ENCODE results near the gene SORCS2.

The SORCS2 gene

DNA sequence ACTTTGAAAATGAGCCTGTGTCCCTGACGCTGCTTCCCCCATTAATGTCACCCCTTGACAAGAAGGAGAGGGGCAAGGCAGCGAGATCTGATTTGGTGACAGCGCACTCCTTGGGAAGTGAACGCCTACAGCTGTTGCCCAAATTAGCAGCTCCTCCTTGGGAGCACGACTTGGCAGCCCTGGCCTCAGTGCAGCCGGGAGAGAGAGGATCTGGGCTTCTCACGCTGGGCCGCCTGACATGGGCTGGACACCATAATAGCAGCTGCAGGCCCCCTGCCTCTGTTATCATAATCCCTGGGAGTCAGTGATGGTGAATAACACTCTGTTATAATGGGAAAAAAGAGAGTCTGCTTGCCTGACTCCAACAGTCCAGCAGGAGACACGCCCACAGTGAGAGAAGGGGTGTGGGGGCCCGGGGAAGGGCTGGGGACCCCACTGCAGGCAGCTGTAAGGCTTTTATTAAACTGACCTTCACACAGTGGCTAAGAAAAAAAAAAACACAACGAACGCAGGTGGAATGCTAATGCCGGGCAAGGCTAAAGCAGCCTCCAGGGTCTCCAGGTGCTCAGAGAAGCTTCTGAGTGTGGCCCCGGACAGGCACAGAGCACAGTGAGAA, 169.1 kb downstream of the SORCS2 start:
- DNase-seq = no peak

DNA sequence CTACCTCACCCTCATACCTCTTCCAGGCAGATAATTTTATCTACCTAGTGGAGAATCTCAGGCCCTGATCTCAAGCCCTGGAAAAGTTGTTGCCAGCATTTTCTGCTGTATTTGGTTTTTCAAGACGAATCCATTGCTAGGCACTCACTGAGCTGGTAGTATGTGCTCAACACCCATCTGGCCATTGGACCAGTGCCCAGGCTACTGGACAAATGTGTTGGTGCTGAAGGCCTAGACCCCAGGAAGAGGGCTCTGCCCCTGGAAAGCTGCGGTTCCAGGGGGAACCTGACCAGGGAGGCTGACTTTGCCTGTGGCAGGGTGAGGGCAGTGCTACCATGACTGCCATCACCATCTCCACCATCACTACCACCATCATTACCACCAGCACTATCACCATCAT, 170.0 kb downstream of the SORCS2 start:
- no peak for DNase-seq

DNA sequence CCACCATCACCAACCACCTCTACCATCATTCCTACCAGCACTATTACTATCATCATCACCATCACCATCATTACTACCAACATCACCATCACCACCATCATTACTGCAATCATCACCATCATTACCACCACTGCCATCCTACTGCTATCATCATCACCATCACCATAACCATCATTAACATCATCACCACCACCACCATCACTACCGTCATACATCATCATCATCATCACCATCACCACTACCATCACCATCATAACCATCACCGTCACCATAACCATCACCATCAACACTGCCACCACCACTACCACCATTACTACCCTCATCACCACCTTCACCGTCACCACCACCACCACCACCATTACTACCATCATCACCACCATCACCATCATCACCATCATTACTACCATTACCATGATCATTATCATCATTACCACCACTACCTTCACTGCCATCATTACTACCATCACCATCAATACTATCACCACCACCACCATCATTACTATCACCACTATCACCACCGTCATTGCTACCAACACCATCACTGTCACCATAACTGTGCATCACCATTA, 170.6 kb downstream of the SORCS2 start:
- no peak for DNase-seq

DNA sequence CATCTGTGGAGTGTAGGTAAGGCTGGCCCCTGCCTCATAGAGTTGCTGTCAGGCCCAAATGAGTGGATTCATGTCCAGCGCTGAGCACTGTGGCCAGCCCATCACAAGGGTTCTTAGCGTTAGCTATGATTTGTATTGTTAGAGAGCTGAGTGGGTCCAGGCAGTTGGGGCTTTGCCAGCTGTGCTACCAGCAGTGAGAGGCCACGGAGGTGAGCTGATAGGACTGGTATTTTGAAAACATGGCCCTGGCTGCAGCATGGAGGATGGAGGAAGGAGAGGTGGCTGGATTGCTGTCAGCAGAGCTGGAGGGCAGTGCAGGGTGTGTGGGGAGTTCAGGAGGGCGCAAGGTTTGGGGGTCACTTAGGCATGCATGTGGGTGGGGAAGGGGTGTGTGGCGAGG, 172.6 kb downstream of the SORCS2 start:
- no peak for DNase-seq

DNA sequence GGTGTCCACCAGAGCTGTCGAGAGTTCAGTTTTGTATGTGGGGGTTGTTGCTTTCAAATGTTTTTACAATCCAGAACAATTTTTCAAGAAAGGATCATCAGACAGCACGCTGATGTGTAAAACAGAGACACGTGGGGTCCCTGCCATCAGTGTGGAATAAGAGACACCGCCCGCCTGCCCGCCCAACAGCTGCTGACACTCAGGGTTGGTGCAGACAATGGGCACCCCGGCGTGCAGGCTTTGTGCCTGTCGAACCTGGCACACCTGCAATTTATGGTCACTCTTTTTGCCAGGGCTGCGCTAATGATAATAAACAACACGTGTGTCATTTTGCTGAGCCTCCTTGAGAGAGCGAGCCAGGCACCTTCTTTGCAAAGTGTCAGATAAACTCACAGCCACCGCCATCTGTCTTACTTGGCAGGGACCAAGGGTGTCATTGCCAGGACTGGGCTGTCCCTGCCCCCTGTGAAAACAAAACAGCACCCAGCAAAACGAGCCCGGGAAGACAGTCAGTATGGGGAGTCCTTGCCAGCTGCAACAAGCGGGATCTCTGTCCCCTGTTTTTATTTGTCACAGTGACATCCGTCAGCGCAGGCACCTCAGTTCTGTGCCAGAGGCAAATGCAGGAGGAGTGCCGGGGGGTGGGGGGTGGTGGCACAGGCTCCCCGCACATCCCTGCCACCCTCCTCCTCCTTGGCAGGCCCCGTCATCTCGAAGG, 173.3 kb downstream of the SORCS2 start:
- no peak for DNase-seq

DNA sequence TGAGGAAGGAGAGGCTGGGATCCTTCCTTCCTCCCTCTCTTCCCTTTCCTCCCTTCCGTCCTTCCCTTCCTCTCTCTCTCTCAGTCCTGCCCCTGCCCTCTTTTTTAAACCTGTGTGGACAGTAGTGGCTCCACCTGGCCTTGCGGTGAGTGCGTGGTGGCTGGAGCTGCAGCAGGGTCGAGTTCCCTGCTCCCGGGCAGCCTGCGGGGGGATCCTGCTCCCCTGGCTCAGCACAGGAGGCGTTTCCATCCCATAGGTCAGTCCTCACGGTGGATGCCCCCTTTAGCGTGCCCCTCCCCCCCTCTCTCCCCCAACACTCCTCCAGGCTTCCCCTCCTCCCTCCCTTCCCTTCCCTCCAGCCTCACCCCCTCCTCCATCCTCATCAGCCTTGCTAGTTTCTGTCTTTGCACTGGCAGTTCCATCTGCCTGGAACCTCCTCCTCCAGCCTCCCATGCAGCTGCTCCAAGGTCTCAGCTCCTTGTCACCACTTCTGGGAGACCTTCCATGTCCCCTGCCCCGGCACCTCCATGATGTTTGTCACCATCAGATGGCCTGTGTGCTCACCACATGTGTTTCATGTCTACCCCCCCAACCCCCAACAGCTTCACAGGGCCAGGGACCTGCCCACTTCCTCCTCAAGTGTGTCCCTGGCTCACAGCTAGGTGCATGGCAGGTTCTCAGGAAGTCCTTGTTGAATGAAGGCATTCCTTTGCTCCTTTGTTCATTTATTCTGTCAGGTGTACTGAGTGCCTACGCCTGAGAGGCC, 174.0 kb downstream of the SORCS2 start:
- DNase-seq = no peak

DNA sequence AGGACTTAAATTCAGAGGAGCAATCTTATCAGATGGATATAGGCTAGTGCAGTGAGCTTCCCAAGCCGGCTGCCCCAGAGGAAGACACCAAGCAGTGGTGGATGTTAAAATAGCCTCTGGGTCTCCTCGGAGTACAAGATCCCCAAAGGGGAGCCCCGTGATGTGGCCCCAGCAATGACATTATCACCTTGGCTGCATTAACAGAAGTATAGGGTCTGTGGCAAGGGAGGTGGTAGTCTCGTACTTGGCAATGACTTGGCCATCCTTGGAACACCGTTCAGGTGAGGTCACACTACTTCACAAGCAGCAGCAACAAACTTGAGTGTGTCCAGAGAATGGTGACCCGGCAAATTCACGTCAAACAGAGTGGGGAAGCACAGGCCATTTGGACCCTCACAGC, 174.6 kb downstream of the SORCS2 start:
- no peak for DNase-seq

DNA sequence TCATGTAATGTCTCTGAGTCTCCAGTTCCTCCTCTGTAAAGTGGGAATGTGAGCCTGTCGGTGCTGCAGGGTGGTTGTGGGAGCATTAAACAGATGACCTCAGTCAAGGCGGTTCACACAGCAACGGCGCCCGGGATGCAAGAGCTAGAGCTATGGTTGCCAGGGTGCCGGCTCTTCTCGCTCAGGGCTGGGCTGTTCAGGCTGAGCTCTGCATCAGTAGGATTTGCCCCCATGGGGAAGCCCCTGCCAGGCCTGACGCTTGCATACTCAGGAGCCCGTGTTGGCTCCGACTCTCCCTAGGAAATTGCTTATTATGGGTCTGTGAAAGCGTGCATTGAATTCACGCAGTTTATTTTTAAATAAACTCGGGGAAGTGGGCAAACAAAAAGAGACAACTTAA, 175.1 kb downstream of the SORCS2 start:
- no peak for DNase-seq

DNA sequence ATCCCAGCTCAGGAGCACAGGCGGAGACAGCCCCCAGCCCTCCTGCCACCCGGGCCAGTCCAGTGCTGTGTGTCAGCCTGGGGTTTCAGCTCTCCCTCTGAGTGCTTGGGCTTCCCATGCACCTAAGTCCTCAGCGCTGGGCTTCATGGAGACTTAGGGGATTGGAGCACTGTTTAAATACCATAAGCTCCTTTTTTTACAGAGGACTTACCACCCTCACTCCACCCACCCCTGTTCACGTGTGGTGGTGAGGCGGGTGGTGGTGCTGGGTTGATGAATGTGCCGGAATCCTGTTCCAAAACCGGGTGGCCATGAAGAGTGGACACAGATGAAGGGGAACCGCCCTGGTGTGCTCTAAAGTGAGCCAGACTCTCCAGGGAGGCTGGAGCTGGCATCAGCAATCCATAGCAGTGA, 175.5 kb downstream of the SORCS2 start:
- no peak for DNase-seq

DNA sequence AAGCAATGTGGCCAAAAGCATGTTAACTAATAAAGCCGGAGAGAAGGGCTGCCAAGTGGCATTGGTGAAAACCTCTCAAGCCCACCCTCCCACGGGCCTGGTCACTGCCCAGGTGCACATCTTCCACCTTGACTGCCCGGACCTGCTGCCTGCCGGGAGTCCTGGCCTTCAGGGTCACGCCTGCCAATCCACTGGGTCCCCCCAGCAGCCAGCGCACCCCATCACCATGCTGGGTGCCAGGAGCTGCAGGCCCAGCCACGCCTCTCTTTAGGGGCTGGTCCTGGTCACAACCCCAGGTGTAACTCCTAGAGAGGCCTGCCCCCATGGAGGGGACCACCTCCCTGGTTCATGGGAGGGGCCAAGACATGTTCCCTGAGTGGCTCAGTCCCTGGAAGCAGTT, 176.0 kb downstream of the SORCS2 start:
- DNase-seq = no peak

DNA sequence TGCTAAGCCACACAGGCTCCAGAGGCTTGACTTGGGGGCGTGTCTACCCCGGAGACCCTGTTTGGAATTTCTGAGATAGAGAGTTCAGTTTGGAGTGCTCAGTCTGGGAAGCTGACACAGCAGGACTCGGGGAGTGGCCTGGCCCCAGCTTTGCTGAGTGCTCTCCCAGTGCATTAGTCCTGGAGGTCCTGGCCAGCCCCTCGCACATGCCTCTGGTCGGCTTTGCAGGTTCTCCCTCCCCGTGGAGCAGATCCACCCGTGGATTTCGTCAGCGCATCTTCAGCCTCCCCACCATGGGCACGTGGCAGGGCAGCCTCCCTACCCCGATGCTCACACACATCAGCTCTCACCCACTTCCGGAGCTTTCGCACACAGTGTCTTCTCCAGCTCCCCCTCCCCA, 177.2 kb downstream of the SORCS2 start:
- DNase-seq = no peak

DNA sequence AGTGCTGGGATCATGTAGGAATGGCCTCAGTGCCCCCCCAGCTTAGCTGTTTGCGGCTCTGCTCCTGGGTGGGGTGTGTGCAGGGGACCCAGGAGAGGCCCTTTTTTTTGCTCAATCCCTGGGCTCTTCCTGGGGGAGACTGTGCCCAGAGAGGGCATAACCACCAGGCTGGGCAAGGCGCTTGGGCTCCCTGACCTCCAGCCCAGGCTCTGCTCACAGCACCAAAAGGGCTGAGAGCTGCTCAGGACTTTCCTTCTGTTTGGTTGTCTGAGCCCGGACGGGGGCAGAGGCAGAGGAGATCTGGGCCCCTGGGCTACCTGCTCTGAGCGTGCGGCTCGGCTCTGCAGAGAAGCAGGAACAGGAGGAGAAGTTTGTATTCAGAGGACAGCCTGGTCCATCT, 177.7 kb downstream of the SORCS2 start:
- DNase-seq = no peak

DNA sequence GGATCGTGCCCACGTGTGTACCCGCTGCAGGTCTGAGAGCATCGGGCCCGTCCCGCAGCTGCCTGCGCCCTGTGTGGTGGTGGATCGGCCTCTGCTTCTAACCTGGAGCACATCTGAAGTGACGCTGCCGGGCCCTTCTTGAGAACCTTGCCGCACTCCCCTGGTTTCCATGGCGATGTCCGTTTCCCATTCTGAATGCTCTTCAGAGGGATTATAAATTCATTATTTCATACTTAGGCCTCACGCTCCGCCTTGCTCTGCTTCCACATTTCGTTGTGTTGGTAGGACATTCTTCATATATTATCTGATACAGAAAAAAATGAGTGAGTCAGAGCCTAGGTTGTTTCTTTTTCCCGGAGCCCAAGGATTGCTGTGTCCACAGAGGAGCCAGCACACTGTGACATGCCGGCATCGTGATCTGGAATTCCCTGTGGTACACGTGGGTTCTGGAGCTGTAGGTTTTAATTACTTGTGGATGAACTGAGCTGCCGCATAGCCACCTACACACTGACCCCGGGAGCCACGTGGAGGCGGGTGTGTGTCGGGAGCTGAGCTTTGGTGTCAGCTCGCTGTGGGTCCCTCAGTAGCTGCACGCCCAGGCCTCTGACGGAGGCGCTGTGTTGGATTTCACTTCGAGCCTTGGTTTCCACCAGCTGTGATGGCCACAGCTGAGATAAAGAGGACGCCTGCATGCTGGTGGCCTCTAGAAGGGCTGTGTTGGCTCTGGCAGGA, 179.0 kb downstream of the SORCS2 start:
- peak; percentile 79 for DNase-seq

DNA sequence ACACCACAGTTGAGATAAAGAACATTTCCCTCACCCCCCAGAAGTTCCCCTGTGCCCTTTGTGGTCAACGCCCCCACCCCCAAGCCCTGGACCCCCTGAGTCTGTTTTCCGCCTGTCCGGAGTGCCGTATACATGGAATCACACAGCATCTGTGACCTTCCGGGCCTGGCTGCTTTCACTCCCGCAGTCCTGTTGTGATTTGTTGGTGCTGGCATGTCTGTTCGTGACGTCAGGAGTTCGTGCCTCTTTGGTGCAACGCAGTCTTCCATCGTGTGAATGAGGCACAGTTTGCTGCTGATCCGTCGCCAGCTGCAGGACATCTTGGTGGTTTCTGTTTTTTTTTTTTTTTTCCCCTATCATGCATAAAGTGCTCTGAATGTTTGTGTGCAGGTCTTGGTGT, 180.3 kb downstream of the SORCS2 start:
- DNase-seq = no peak

DNA sequence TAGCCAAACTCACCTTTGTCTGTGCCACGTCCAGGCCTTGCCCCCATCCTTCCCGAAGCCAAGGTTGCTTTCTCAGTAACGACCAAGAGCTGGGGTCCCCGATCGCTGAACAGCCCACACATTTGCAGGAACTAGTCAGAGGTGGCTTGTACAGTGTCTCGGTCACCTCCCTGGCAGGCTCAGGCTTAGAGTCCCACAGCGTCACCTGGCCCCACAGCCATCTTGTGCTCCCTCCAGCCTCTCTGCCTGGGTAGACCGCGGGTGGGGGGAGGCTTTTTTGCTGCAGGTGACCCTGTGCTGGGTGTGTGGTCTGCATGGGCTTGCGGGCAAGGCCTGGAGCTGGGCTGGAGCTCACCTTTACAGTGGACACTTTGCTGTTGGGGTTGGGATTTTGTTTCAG, 182.2 kb downstream of the SORCS2 start:
- no peak for DNase-seq

DNA sequence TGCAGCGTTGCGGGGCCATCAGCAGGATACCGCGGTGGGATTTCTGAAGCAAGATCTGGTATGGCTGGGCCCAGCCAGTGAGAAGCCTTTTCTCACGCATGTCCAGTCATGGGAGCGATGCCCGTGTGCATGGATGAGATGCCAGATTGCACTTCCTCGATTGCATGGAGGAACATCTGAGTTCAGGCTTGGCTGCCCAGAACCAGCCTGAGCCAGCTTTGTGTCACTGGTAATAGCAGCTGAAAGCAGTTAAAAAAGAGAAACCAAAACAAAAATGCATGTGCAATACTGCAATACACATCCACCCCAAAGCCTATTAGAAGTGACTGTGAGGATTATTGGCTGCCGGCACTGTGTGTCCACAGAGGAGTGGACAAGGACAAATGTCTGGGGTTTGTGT, 183.1 kb downstream of the SORCS2 start:
- no peak for DNase-seq

DNA sequence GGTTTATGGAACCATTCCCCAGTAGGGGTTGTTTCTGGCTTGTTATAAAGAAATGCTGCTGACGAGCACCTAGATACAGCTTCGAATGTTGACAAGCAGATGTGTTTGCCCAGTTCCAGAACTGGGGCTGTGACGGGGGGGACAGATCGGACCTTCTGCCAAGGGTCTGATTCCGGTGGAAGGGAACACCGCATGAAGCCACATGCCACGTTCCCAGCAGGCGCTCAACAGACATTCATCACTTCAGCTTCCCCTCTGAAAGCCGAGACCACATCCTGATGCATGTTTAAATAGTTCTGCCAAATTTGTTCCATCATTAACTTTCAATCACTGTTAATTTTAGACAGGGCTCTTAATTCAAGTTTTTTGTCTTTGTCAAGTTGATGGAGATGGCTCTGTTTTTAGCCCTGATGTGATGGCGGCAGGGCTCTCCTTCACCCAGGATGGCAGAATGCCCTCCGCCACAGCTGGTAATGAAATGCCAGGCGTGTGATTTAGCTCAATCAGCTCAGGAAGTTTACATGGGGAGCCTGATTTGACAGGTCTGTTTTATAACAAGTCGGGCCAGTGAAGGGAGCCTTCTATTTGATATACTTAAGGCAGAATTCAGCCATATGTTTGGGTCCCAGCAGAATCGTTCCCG, 185.0 kb downstream of the SORCS2 start:
- DNase-seq = no peak

DNA sequence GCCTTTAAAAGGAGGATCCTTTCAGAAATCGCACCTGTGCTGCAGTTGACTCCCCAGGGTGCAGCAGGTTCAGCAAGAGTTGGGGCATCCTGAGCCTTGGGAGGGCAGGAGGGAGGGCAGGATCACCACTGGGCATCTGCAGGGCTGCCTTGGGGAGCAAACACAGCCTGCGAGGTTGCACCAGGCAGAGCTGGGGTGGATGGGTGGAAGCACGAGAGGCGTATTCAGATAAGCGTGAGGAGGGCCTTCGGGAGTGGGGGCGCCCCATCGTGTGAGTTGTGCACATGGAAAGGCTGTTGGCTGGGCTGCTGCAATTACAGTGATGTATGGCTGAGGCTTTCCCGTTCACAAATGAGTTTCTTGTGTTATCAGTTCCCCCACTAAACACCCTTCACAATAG, 186.8 kb downstream of the SORCS2 start:
- DNase-seq = no peak

DNA sequence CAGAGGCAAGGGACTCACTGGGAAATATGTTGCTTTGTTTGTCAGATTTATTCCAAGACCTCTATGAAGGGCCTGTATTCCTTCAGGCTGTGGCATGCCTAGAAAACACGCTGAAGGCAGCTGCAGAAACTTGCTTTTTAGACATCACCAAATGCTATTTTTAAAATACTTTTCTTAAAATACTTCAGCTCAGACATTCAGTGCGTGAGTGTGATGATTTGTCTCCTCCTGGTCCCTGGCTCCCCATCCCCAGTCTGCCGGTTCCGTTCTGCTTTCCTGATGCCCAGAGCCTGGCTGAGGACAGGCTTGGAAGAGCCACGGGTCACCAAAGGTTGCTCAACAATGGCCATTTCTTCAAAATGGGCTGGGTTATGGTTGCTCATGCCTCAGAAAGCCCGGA, 187.4 kb downstream of the SORCS2 start:
- no peak for DNase-seq

DNA sequence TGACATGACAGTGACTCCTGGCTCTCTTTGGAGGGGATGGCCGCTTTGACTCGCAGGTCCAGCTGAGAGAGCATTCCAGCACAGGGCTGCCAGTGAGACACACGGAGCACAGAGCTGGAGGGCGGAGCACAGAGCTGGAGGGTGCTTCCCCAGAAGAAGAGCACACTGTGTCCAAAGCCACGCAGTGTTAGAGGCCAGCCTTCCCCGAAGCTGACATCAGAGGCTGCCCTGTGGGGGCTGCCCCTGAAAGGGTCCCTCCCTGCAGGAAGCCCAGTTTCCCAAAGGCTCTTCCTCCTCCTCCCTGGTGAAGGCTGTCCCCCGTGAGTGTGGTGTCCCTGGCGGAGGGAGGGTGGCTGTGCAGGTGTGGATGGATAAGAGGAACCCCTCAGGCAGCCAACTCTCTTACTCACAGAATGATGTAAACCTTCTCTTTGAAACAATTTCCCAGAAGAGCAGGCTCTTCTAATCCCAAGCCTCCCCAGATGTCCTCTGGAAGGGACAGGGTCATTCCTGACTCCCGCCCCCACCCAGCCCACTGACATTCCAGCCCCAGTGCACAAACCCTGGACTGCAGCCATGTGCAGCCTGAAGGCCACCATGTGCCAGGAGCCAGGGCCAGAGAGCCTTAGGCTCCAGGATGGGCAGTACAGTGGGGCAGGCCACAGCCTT, 189.0 kb downstream of the SORCS2 start:
- peak; percentile 22 for DNase-seq

DNA sequence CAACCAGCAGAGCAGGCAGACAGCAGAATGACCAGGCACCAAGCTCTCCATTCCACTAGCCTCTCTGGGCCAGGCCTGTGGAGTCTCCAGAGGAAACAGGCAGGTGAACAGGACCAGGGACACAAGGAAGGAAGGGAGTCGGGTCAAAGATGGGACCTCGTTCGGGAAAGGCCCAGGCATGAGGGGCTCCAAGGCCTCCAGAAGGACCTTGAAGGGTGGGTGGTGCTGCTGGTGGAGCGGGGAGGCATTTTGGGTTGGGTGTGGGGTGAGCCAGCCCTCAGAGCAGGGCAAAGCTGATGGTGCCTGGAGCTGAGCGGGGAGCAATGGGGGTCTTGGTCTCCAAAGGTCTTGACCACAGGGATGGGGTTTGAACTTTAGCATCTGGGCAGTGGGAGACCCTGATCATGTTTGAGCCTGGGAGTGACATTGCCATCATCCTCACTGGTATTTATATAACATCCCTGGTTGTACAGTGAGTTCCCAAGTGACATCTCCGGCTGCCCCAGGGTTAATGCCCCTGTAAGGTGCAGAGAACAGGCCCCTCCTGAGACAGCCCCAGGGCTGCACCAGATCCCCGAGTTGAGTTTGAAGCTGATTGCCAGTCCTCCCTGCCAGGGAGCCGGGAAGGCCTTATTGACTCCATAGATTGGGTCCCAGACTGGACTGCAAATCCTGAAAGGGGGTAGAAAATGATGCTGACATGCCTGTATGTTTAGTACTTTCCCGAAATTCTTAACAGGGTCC, 189.7 kb downstream of the SORCS2 start:
- DNase-seq = peak; percentile 11

Data from retina (tissue), 1 donor.